ENCODE results near the gene DHX29. TPM values are rescaled to one million over a fixed set of nuclear protein-coding genes. Genes with fewer than 3 reads are reported as not detected.

Gene DHX29
- total RNA-seq, 1 experiment from 2014 or later, result 28.7 TPM

- peak; percentile 90 for DNase-seq (ENCODE audit: low read depth)
These were observed 74.2 kb downstream of the DHX29 start, which contains the start of gene CCNO for GRCh38 chr5:55232985-55233928. CCNO (minus strand) TSS chr5:55233608; CDS start chr5:55233523, 85 bp downstream.

- peak; percentile 61 for DNase-seq (ENCODE audit: low read depth)
These were observed 75.1 kb downstream of the DHX29 start for GRCh38 chr5:55232271-55232984.

- no peak for DNase-seq (ENCODE audit: low read depth)
These were observed 75.6 kb downstream of the DHX29 start for GRCh38 chr5:55231919-55232270.

- no peak for DNase-seq (ENCODE audit: low read depth)
These were observed 76.2 kb downstream of the DHX29 start for GRCh38 chr5:55231029-55231918.

GRCh38 chr5:55230086-55230629 lies 77.3 kb downstream of the DHX29 start:
- DNase-seq (ENCODE audit: low read depth), result no peak

GRCh38 chr5:55227664-55228430 lies 79.6 kb downstream of the DHX29 start:
- DNase-seq (ENCODE audit: low read depth), result no peak

- peak; percentile 61 for DNase-seq (ENCODE audit: low read depth)
These were observed 80.4 kb downstream of the DHX29 start, which contains the start of gene MCIDAS for GRCh38 chr5:55226934-55227663. MCIDAS (minus strand) TSS chr5:55227315; CDS start chr5:55227138, 177 bp downstream.

- peak; percentile 25 for DNase-seq (ENCODE audit: low read depth)
These were observed 81.2 kb downstream of the DHX29 start for GRCh38 chr5:55226027-55226933.

- DNase-seq (ENCODE audit: low read depth), result no peak
These were observed 82.1 kb downstream of the DHX29 start for GRCh38 chr5:55225346-55225745.

- no peak for DNase-seq (ENCODE audit: low read depth)
These were observed 83.7 kb downstream of the DHX29 start for GRCh38 chr5:55223812-55224240.

GRCh38 chr5:55222985-55223811 lies 84.3 kb downstream of the DHX29 start:
- no peak for DNase-seq (ENCODE audit: low read depth)

GRCh38 chr5:55222092-55222984 lies 85.2 kb downstream of the DHX29 start:
- no peak for DNase-seq (ENCODE audit: low read depth)

- DNase-seq (ENCODE audit: low read depth), result peak; percentile 44
These were observed 86.9 kb downstream of the DHX29 start for GRCh38 chr5:55220433-55221185.

- no peak for DNase-seq (ENCODE audit: low read depth)
These were observed 87.7 kb downstream of the DHX29 start for GRCh38 chr5:55219770-55220169.

GRCh38 chr5:55218967-55219366 lies 88.5 kb downstream of the DHX29 start:
- DNase-seq (ENCODE audit: low read depth), result no peak
